Liver (tissue), 3 donors: ENCODE data around the gene JTB.
"Not testable (repeated sequence)": the region's sequence is repeated elsewhere in the genome, so short reads cannot be mapped to it uniquely, and the experiment has no call there.

Experiments used
- CTCF ChIP-seq: fragments of 150-350 bp; IDR thresholded peaks from 2 replicates; pipeline ENCODE4 v1.5.1; 2017; ENCODE audit warnings: improper control_type of control experiment, low read depth, low read length; ENCODE audit not compliant: missing input control
- EGR1 ChIP-seq, 2 donors: IDR thresholded peaks; 2 replicates each; pipeline ENCODE4 v1.6.1; 2016 to 2018; ENCODE audit warnings: antibody characterized with exemption in 2 of 2, low read depth in 2 of 2
- JUND ChIP-seq, 2 donors: IDR thresholded peaks; 2 replicates each; pipeline ENCODE4 v1.6.1; 2016; ENCODE audit warnings: antibody characterized with exemption in 2 of 2
- MAX ChIP-seq: IDR thresholded peaks from 2 replicates; pipeline ENCODE4 v1.6.1; 2016; ENCODE audit warnings: antibody characterized with exemption
- TAF1 ChIP-seq: conservative IDR thresholded peaks from 2 replicates; pipeline ENCODE4 v1.6.1; 2016; ENCODE audit warnings: antibody characterized with exemption, mild to moderate bottlenecking
- YY1 ChIP-seq: IDR thresholded peaks from 2 replicates; pipeline ENCODE4 v1.6.1; 2016; ENCODE audit warnings: antibody characterized with exemption, mild to moderate bottlenecking
- ZBTB33 ChIP-seq: IDR thresholded peaks from 2 replicates; pipeline ENCODE4 v1.6.1; 2016; ENCODE audit warnings: antibody characterized with exemption
- TF ChIP-seq, protein P1 (sequence below): IDR thresholded peaks from 2 replicates; pipeline ENCODE4 v1.6.1; 2016; ENCODE audit warnings: antibody characterized with exemption, mild to moderate bottlenecking
- donor health status: healthy.
- donor health status: healthy.

DNA sequence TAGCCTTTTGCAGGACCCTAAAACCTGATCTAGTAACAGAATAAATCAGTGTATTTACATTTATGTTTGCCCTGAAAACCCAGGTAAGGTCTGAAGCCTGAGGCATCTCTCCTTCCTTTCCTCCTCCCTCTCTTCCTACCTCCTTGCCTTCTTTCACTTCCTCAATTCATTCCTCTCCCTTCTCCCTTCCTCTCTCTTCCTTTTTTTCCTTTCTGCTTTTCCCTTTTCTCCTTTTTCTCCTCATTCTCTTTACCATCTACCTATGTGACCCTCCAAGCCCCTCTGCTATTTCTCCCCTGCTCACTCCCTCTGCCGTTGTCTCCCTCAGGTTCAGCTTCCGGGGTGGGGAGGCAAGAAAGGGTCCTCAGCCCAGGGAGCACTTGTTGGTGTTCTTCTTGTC, 4.3 kb upstream of the JTB start:
- not testable (repeated sequence) for TF ChIP-seq YY1; CTCF; MAX; JUND (IDR thresholded peaks at IDR 0.05); EGR1 (IDR thresholded peaks at IDR 0.05; ENCODE audit: low read depth in 2 of 2); ZBTB33; TAF1
- TF ChIP-seq, protein P1, sequence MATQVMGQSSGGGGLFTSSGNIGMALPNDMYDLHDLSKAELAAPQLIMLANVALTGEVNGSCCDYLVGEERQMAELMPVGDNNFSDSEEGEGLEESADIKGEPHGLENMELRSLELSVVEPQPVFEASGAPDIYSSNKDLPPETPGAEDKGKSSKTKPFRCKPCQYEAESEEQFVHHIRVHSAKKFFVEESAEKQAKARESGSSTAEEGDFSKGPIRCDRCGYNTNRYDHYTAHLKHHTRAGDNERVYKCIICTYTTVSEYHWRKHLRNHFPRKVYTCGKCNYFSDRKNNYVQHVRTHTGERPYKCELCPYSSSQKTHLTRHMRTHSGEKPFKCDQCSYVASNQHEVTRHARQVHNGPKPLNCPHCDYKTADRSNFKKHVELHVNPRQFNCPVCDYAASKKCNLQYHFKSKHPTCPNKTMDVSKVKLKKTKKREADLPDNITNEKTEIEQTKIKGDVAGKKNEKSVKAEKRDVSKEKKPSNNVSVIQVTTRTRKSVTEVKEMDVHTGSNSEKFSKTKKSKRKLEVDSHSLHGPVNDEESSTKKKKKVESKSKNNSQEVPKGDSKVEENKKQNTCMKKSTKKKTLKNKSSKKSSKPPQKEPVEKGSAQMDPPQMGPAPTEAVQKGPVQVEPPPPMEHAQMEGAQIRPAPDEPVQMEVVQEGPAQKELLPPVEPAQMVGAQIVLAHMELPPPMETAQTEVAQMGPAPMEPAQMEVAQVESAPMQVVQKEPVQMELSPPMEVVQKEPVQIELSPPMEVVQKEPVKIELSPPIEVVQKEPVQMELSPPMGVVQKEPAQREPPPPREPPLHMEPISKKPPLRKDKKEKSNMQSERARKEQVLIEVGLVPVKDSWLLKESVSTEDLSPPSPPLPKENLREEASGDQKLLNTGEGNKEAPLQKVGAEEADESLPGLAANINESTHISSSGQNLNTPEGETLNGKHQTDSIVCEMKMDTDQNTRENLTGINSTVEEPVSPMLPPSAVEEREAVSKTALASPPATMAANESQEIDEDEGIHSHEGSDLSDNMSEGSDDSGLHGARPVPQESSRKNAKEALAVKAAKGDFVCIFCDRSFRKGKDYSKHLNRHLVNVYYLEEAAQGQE: not testable (repeated sequence)
